HepG2 (cell line): Measurements from ENCODE around the gene ASB11. TPM values are rescaled to one million over a fixed set of nuclear protein-coding genes. Genes with fewer than 3 reads are reported as not detected.

Experiments
- ATAC-seq: fragments of 200-7000 bp; cut with Tn5 transposase; 3 replicates; pipeline ENCODE4 v1.9.1; 2020; ENCODE audit warnings: mild to moderate bottlenecking, moderate library complexity
- BruUV-seq: library from RNA; stranded (reverse); fragments of 400-500 nt; replicated peaks from 2 replicates; lab custom pipeline; 2021; lab: Mats Ljungman, UMichigan
- CTCF ChIA-PET: fragments of 300-600 bp; formaldehyde crosslinking; extraction: SDS; loops from one replicate; lab custom pipeline; 2021; ENCODE audit warnings: low total read pairs, inconsistent platforms, low intra/inter-chr PET ratio; lab: Yijun Ruan, JAX
- POLR2A ChIA-PET: fragments of 350-600 bp; sonication (Branson Sonifier 250); formaldehyde crosslinking; loops from one replicate; lab custom pipeline; 2020; ENCODE audit warnings: antibody characterized with exemption, inconsistent platforms; lab: Yijun Ruan, JAX
- DNase-seq: peaks from one replicate; pipeline ENCODE4 v3.0.0-alpha.2; 2015; ENCODE audit warnings: low spot score
- FAIRE-seq: peaks from 3 replicates; lab custom pipeline; 2011; peaks lifted over from hg19 to GRCh38; lab: Jason Lieb, UNC
- H2AFZ ChIP-seq: one replicate; pipeline ENCODE4 v1.6.1; 2011; ENCODE audit warnings: low read length, inconsistent platforms
- H3K27ac ChIP-seq: fragments of 300-600 bp; 3 replicates; pipeline ENCODE4 v1.8.0; 2011; ENCODE audit warnings: mixed run types, mild to moderate bottlenecking, mixed read lengths, low read length, inconsistent platforms; ENCODE audit not compliant: insufficient read depth; ENCODE audit errors: extremely low read length
- H3K27me3 ChIP-seq, 2 experiments: fragments of 200-600 bp in 1 of 2; 2 replicates in 1 of 2; 3 replicates in 1 of 2; pipeline versions ENCODE4 v1.6.0 to v1.8.0; 2011; ENCODE audit warnings: low read length in 2 of 2, mild to moderate bottlenecking in 2 of 2, moderate library complexity in 2 of 2, inconsistent platforms in 1 of 2; ENCODE audit not compliant: insufficient read depth in 2 of 2, control insufficient read depth in 1 of 2
- H3K36me3 ChIP-seq, 2 experiments: fragments of 200-600 bp in 1 of 2; replicated peaks in 1 of 2; 2 replicates in 1 of 2; 3 replicates in 1 of 2; pipeline versions ENCODE4 v1.5.1 to v1.8.0; 2011; ENCODE audit warnings: low read length in 2 of 2, inconsistent platforms in 1 of 2; ENCODE audit not compliant: insufficient read depth in 2 of 2, control insufficient read depth in 1 of 2
- H3K4me1 ChIP-seq: 2 replicates; pipeline ENCODE4 v1.5.1; 2012; ENCODE audit warnings: low read length, inconsistent platforms; ENCODE audit not compliant: insufficient read depth
- H3K4me2 ChIP-seq: 2 replicates; pipeline ENCODE4 v1.6.0; 2011; ENCODE audit warnings: low read depth, low read length, inconsistent platforms
- H3K4me3 ChIP-seq, 3 experiments: fragments of 200-600 bp in 1 of 3; sonication (generic), shearing (Covaris generic) in 1 of 3; replicated peaks in 1 of 3; 2 replicates each; pipeline ENCODE4 v1.5.1; 2011 to 2016; ENCODE audit warnings: low read length in 3 of 3, inconsistent platforms in 2 of 3, low read depth in 2 of 3, mild to moderate bottlenecking in 2 of 3, control low read depth in 1 of 3, mixed read lengths in 1 of 3; ENCODE audit not compliant: insufficient read depth in 1 of 3
- H3K79me2 ChIP-seq: one replicate; pipeline ENCODE4 v1.6.1; 2011; ENCODE audit warnings: low read length, inconsistent platforms; ENCODE audit not compliant: insufficient read depth
- H3K9ac ChIP-seq: 2 replicates; pipeline ENCODE4 v1.6.0; 2011; ENCODE audit warnings: mild to moderate bottlenecking, low read depth, low read length, inconsistent platforms; ENCODE audit not compliant: insufficient read depth
- H3K9me3 ChIP-seq: 2 replicates; pipeline ENCODE4 v1.5.1; 2012; ENCODE audit warnings: mild to moderate bottlenecking, low read length
- H4K20me1 ChIP-seq: 2 replicates; pipeline ENCODE4 v1.6.0; 2011; ENCODE audit warnings: inconsistent platforms, mild to moderate bottlenecking, low read length, moderate library complexity; ENCODE audit not compliant: insufficient read depth
- CSRNP1 ChIP-seq: sonication (generic); formaldehyde crosslinking; IDR thresholded peaks from 2 replicates; pipeline ENCODE4 v1.8.1; 2023; ENCODE audit warnings: mild to moderate bottlenecking, missing genetic modification reagents
- MIER3 ChIP-seq: IDR thresholded peaks from 2 replicates; pipeline ENCODE4 v1.6.1; 2016; ENCODE audit warnings: missing compliant biosample characterization, borderline replicate concordance
- MNT ChIP-seq: fragments of 450-650 bp; IDR thresholded peaks from 2 replicates; pipeline ENCODE4 v1.6.1; 2016
- NFATC3 ChIP-seq: sonication (generic); formaldehyde crosslinking; IDR thresholded peaks from 2 replicates; pipeline ENCODE4 v1.5.1; 2020; ENCODE audit warnings: mild to moderate bottlenecking, missing genetic modification reagents
- ZBTB34 ChIP-seq: sonication (generic); formaldehyde crosslinking; IDR thresholded peaks from 2 replicates; pipeline ENCODE4 v1.8.0; 2022; ENCODE audit warnings: mild to moderate bottlenecking, missing genetic modification reagents
- WGBS: methylation state at CpG from one replicate; pipeline ENCODE4 v1.1.6; 2017; ENCODE audit warnings: low lambda C conversion rate; 5-methylcytosine and 5-hydroxymethylcytosine counted together
- in situ Hi-C: cut with HindIII; loops from 2 replicates; pipeline ENCODE4 v1.10.0; 2017; ENCODE audit warnings: low pct_unique_long_range_greater_than_20kb; ENCODE audit not compliant: extremely low pct_ligation_motif_present
- intact Hi-C: fragments of 100-400 bp; cut with micrococcal nuclease; formaldehyde crosslinking; loops from one replicate; pipeline ENCODE4 v1.10.0; 2022; ENCODE audit not compliant: unreplicated experiment
- polyA plus RNA-seq, 8 experiments: library from polyadenylated mRNA; depleted of rRNA in 3 of 8; stranded (reverse) in 7 of 8; unstranded in 1 of 8; fragments of >200 nt; fragmentation: Illumina TruSeq in 4 of 8; extraction: Trizol in 4 of 8; gene quantifications; 2 replicates each; pipeline versions ENCODE4 v1.2.1 to v1.2.3, GENCODE V29; 2011 to 2016; ENCODE audit warnings: low read depth in 4 of 8, missing spikeins in 1 of 8, mixed read lengths in 1 of 8; ENCODE audit not compliant: insufficient read depth in 1 of 8
- total RNA-seq, 5 experiments: library from RNA; depleted of rRNA; stranded (reverse); fragments of >200 nt; fragmentation: Illumina TruSeq; extraction: Trizol; gene quantifications; 2 replicates each; pipeline ENCODE4 v1.2.3, GENCODE V29; 2016; ENCODE audit warnings: low read depth in 1 of 5
- TF ChIP-seq, protein P1 (sequence below): sonication (generic); formaldehyde crosslinking; conservative IDR thresholded peaks from 2 replicates; pipeline ENCODE4 v1.8.1; 2023; ENCODE audit warnings: missing genetic modification reagents

Gene ASB11
- total and polyA plus RNA-seq, 2 of the 13 experiments (the other 11 are each of a cell fraction or from before 2014, with no cell fraction given), result not detected

- no peak for FAIRE-seq
- Histone ChIP-seq H3K9me3 (no peaks in the 10 kb centered on the region), H3K27ac (no peak overlapping the region), H4K20me1 (no peaks in the 10 kb centered on the region), H3K27me3 (no peaks in the 10 kb centered on the region), H3K4me2 (no peak overlapping the region), H3K9ac (no peak overlapping the region), H2AFZ (no peak overlapping the region), H3K36me3 (no peaks in the 10 kb centered on the region), H3K4me3 (no peak overlapping the region), H3K4me1 (no peaks in the 10 kb centered on the region), H3K79me2 (no peaks in the 10 kb centered on the region)
- no peak for ATAC-seq
- in situ Hi-C loops, result no loop called here
- DNase-seq, result no peak
- BruUV-seq, result no TSS peak
- POLR2A ChIA-PET, result no interaction called here
- intact Hi-C loops, result loop anchor here (5.0 to 10.0 kb wide), 2 partner anchors 96 to 1144 kb away; no protein-coding TSS in a partner anchor
- 0% methylated on average over 2 of the region's 3 CpGs for WGBS
- TF ChIP-seq, protein P1, sequence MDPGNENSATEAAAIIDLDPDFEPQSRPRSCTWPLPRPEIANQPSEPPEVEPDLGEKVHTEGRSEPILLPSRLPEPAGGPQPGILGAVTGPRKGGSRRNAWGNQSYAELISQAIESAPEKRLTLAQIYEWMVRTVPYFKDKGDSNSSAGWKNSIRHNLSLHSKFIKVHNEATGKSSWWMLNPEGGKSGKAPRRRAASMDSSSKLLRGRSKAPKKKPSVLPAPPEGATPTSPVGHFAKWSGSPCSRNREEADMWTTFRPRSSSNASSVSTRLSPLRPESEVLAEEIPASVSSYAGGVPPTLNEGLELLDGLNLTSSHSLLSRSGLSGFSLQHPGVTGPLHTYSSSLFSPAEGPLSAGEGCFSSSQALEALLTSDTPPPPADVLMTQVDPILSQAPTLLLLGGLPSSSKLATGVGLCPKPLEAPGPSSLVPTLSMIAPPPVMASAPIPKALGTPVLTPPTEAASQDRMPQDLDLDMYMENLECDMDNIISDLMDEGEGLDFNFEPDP (CRISPR knock-in tag), result no peak
- TF ChIP-seq MIER3 (no peak), CSRNP1 (no peak), ZBTB34 (no peak), NFATC3 (no peak), MNT (no peak)
- CTCF ChIA-PET, result no interaction called here
Measured at GRCh38 chrX:15241301-15241700, 74.1 kb downstream of the ASB11 start.
